ENCODE measurements around the gene SOX8. TPM values are rescaled to one million over a fixed set of nuclear protein-coding genes. Genes with fewer than 3 reads are reported as not detected.

SOX8 gene
- total RNA-seq, 1 donor from 2014 or later: 0.18 TPM

DNA sequence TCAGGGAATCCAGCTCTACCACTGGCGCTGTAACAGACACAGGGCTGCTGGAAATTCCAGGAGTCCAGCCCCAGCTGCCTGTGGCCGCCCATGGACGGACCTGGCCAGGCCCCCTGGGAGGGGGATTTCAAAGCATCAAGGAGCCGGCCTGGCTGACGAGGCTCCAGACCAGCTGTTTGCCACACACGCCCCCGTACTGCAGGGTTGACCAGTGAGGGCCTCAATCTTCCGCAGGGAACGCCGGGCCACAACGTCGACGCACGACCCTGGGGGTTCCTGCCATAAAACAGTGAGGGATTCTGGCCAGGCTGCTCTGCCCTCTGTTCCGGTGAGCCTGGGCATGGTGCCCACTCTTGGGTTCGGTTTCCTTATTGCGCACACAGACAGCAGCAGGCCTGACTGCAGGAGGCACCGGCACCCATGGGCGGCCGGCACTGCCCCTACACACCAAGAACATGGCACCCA lies 14.5 kb upstream of the SOX8 start:
- no peak for ATAC-seq (ENCODE audit: low read depth)
- no peak for DNase-seq
- ChIA-PET POLR2A (no interaction called here), CTCF (no interaction called here)
- H3K36me3 Mint-ChIP-seq (ENCODE audit: low read depth): peaks cover 41% of the 10 kb centered on the region
- intact Hi-C loops (cut with micrococcal nuclease): no loop called here
- peaks cover 24% of the 10 kb centered on the region for H3K4me1 Mint-ChIP-seq
- peaks cover 2% of the 10 kb centered on the region for H3K27me3 Mint-ChIP-seq
- H3K27ac Mint-ChIP-seq: no peak overlapping the region
- TF ChIP-seq, protein P1, sequence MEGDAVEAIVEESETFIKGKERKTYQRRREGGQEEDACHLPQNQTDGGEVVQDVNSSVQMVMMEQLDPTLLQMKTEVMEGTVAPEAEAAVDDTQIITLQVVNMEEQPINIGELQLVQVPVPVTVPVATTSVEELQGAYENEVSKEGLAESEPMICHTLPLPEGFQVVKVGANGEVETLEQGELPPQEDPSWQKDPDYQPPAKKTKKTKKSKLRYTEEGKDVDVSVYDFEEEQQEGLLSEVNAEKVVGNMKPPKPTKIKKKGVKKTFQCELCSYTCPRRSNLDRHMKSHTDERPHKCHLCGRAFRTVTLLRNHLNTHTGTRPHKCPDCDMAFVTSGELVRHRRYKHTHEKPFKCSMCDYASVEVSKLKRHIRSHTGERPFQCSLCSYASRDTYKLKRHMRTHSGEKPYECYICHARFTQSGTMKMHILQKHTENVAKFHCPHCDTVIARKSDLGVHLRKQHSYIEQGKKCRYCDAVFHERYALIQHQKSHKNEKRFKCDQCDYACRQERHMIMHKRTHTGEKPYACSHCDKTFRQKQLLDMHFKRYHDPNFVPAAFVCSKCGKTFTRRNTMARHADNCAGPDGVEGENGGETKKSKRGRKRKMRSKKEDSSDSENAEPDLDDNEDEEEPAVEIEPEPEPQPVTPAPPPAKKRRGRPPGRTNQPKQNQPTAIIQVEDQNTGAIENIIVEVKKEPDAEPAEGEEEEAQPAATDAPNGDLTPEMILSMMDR (IDR thresholded peaks at IDR 0.05): no peak
- no peak overlapping the region for H3K4me3 Mint-ChIP-seq
- H3K9me3 Mint-ChIP-seq: no peaks in the 10 kb centered on the region

DNA sequence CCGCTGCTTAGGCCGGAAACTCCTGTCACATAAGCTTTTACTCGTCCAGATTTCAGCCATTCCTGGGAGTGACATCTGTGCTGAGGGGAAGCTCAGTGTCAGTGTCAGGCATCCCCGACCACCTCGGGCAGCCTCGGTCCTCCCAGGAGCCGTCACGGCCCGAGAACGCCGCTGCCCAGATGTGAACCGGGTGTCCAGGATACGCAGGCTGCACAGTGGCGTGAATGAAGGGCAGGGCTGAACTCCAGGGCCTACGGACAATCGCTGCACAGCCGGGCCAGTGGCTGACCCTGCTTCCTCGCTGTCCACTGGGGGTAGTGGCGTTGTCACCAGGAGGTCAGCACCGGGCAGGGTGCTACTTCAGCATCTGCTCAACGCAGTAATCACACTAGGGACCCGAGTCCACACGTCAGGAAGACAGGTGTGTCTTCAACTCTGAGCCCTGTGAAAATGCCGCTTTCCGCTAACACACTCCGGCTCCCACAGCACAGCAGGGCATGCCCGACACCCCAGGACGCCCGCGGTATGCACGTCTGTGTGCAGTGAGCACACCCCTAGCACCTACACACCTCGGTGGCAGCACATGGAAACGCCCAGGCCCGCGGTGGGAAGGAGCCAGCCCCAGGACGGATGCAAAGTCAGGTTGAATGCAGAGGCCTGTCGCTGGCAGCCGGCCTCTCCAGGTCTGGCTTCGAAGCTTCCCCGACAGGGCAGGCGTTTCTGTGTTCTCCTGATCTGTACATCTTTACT lies 13.8 kb upstream of the SOX8 start:
- DNase-seq (no peak), ATAC-seq (ENCODE audit: low read depth) (no peak)
- H3K27me3 Mint-ChIP-seq: peaks cover 2% of the 10 kb centered on the region
- intact Hi-C loops (cut with micrococcal nuclease): no loop called here
- H3K9me3 Mint-ChIP-seq: no peaks in the 10 kb centered on the region
- POLR2A ChIA-PET: no interaction called here
- H3K4me3 Mint-ChIP-seq: no peak overlapping the region
- TF ChIP-seq, protein P1 (IDR thresholded peaks at IDR 0.05): no peak
- CTCF ChIA-PET: no interaction called here
- no peak overlapping the region for H3K27ac Mint-ChIP-seq
- peaks cover 41% of the 10 kb centered on the region for H3K36me3 Mint-ChIP-seq (ENCODE audit: low read depth)
- peaks cover 24% of the 10 kb centered on the region for H3K4me1 Mint-ChIP-seq

DNA sequence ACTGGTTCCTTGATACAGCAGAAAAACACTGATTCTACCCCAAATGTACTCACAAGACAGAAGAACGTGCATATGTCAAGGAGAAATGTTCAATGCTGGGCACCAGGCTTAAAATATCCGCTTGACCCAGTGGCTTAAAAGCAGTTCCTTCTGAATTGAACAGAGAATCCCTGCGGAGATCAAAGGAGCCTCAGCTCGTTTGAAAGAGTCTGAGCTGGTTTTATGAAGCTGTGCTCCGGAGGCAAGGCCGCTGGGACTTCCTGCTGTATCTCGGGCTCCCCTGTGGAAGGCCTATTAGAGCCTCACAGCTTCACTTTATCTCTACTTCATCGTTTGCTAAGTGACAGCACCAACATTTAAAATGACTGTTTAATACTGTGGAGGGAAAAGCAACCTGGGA lies 12.9 kb upstream of the SOX8 start:
- ATAC-seq (ENCODE audit: low read depth) (no peak), DNase-seq (no peak)
- Mint-ChIP-seq H3K36me3 (ENCODE audit: low read depth) (peaks cover 37% of the 10 kb centered on the region), H3K27me3 (peaks cover 4% of the 10 kb centered on the region), H3K4me3 (peak overlapping the region; percentile 32), H3K27ac (no peak overlapping the region), H3K4me1 (peaks cover 20% of the 10 kb centered on the region), H3K9me3 (no peaks in the 10 kb centered on the region)
- intact Hi-C loops (cut with micrococcal nuclease): no loop called here
- CTCF ChIA-PET: no interaction called here
- TF ChIP-seq, protein P1 (IDR thresholded peaks at IDR 0.05): no peak
- POLR2A ChIA-PET: no interaction called here

DNA sequence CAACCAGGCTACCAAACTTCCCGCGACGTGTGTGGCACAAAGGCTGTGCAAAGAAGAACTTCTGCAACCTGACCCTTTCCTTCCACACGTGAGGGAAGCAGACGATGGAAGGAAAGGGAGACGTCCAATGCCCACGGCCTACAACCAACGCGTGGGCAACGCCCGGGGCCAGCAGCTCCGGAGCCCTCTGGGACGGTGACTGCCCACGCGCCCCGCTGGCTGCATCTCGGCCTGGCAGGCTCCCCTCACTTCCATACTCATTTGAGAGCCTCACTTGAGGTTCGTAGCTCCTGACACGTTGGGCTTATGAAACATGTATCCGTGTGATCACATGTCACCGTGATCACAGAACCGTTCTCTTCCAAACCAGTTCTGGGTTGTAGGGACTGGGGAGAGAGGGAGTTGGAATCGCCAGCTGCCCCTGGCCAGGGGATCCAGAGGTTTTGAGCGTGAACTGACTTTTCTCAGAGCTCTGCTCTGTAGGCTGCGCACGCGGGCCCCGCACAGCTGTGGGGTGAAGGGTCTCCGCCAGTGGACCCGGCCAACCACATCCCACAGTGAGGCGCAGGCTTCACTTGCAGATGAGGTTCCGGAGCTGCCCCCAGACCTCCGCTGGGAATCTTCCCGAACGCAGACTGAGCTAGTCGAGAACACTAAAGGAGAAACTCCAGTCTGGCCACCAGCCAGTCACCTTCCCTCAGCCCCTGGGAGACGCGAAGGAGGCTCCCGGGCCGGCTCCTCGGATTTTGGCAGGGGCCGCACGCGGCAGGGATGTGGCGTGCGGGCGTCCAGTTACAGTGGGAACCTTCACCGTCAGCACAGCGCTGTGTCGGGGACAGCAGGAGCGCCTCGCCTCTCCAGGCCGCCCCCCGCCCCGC lies 11.8 kb upstream of the SOX8 start:
- DNase-seq (no peak), ATAC-seq (ENCODE audit: low read depth) (no peak)
- no peaks in the 10 kb centered on the region for H3K9me3 Mint-ChIP-seq
- TF ChIP-seq, protein P1 (IDR thresholded peaks at IDR 0.05): no peak
- peaks cover 31% of the 10 kb centered on the region for H3K36me3 Mint-ChIP-seq (ENCODE audit: low read depth)
- ChIA-PET CTCF (no interaction called here), POLR2A (interaction anchor here (0.9 kb wide), 1 partner anchor 11 kb away, joined by 3 read pairs; no protein-coding TSS in a partner anchor)
- peaks cover 4% of the 10 kb centered on the region for H3K27me3 Mint-ChIP-seq
- H3K4me1 Mint-ChIP-seq: peaks cover 19% of the 10 kb centered on the region
- no peak overlapping the region for H3K27ac Mint-ChIP-seq
- intact Hi-C loops (cut with micrococcal nuclease): loop anchor here (2.0 to 10.0 kb wide), 3 partner anchors 163 to 645 kb away; partner anchors contain the start of genes ANTKMT, CRAMP1 and IFT140
- H3K4me3 Mint-ChIP-seq: peak overlapping the region; percentile 77

DNA sequence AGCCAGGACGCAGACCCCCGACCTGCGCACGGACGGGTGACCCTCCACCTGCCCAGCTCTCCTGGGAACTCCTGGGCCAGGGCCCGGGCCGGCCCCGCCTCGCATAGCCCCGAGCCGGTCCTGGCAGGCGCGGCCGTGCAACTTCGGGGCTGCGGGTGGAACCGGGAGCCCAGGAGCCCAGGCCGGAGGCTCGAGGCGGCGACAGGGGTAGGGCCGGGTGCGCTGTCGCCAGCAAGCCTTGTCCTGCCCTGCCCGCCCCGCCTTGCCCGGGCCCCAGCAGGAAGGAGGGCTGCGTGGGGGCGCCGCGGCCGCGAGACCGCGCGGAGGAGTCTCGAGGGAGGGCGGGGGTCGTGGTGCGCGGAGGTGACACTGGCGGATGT lies 11.2 kb upstream of the SOX8 start:
- ATAC-seq (ENCODE audit: low read depth): peak; percentile 30
- H3K27ac Mint-ChIP-seq: peak overlapping the region; percentile 65
- intact Hi-C loops (cut with micrococcal nuclease): loop anchor here (2.0 to 10.0 kb wide), 3 partner anchors 164 to 644 kb away; partner anchors contain the start of genes ANTKMT, CRAMP1 and IFT140
- peaks cover 19% of the 10 kb centered on the region for H3K4me1 Mint-ChIP-seq
- CTCF ChIA-PET: no interaction called here
- H3K36me3 Mint-ChIP-seq (ENCODE audit: low read depth): peaks cover 27% of the 10 kb centered on the region
- peak overlapping the region; percentile 85 for H3K4me3 Mint-ChIP-seq
- TF ChIP-seq, protein P1 (IDR thresholded peaks at IDR 0.05): no peak
- H3K9me3 Mint-ChIP-seq: no peaks in the 10 kb centered on the region
- DNase-seq: no peak
- POLR2A ChIA-PET: no interaction called here
- H3K27me3 Mint-ChIP-seq: peaks cover 4% of the 10 kb centered on the region

All from activated B cell treated with CpG ODN at 0.5 μM for 24 hours (primary cell).